ENCODE results near the gene TDRD3.
"Not testable (repeated sequence)": the region's sequence is repeated elsewhere in the genome, so short reads cannot be mapped to it uniquely, and the experiment has no call there.

Gene TDRD3

GRCh38 chr13:60398379-60398891, 1.4 kb downstream of the TDRD3 start:
- in situ Hi-C loops (cut with MboI; ENCODE audit: low sequenced_read_pairs) = no loop called here

GRCh38 chr13:60398907-60399589, 2.0 kb downstream of the TDRD3 start:
- in situ Hi-C loops (cut with MboI; ENCODE audit: low sequenced_read_pairs) = no loop called here

- in situ Hi-C loops (cut with MboI; ENCODE audit: low sequenced_read_pairs) = no loop called here
Measured at GRCh38 chr13:60402022-60402421, 5.0 kb downstream of the TDRD3 start.

GRCh38 chr13:60407095-60407494, 10.1 kb downstream of the TDRD3 start:
- in situ Hi-C loops (cut with MboI; ENCODE audit: low sequenced_read_pairs) = no loop called here

GRCh38 chr13:60407852-60408251, 10.8 kb downstream of the TDRD3 start:
- in situ Hi-C loops (cut with MboI; ENCODE audit: low sequenced_read_pairs) = not testable (repeated sequence)

- in situ Hi-C loops (cut with MboI; ENCODE audit: low sequenced_read_pairs) = not testable (repeated sequence)
Measured at GRCh38 chr13:60409574-60410292, 12.7 kb downstream of the TDRD3 start.

GRCh38 chr13:60410299-60410698, 13.3 kb downstream of the TDRD3 start:
- in situ Hi-C loops (cut with MboI; ENCODE audit: low sequenced_read_pairs) = no loop called here

- in situ Hi-C loops (cut with MboI; ENCODE audit: low sequenced_read_pairs) = no loop called here
Measured at GRCh38 chr13:60411464-60411863, 14.4 kb downstream of the TDRD3 start.

GRCh38 chr13:60411983-60412382, 15.0 kb downstream of the TDRD3 start:
- in situ Hi-C loops (cut with MboI; ENCODE audit: low sequenced_read_pairs) = no loop called here

- in situ Hi-C loops (cut with MboI; ENCODE audit: low sequenced_read_pairs) = no loop called here
Measured at GRCh38 chr13:60412909-60413616, 16.0 kb downstream of the TDRD3 start.

- in situ Hi-C loops (cut with MboI; ENCODE audit: low sequenced_read_pairs) = no loop called here
Measured at GRCh38 chr13:60414177-60414576, 17.2 kb downstream of the TDRD3 start.

- in situ Hi-C loops (cut with MboI; ENCODE audit: low sequenced_read_pairs) = no loop called here
Measured at GRCh38 chr13:60417734-60418133, 20.7 kb downstream of the TDRD3 start.

GRCh38 chr13:60418954-60419353, 21.9 kb downstream of the TDRD3 start:
- in situ Hi-C loops (cut with MboI; ENCODE audit: low sequenced_read_pairs) = no loop called here

GRCh38 chr13:60425332-60425731, 28.3 kb downstream of the TDRD3 start:
- in situ Hi-C loops (cut with MboI; ENCODE audit: low sequenced_read_pairs) = no loop called here

- in situ Hi-C loops (cut with MboI; ENCODE audit: low sequenced_read_pairs) = no loop called here
Measured at GRCh38 chr13:60426075-60426474, 29.1 kb downstream of the TDRD3 start.

- in situ Hi-C loops (cut with MboI; ENCODE audit: low sequenced_read_pairs) = no loop called here
Measured at GRCh38 chr13:60427285-60427684, 30.3 kb downstream of the TDRD3 start.

- in situ Hi-C loops (cut with MboI; ENCODE audit: low sequenced_read_pairs) = no loop called here
Measured at GRCh38 chr13:60431108-60431700, 34.2 kb downstream of the TDRD3 start.

- in situ Hi-C loops (cut with MboI; ENCODE audit: low sequenced_read_pairs) = no loop called here
Measured at GRCh38 chr13:60433505-60433904, 36.5 kb downstream of the TDRD3 start.

GRCh38 chr13:60435762-60436374, 38.8 kb downstream of the TDRD3 start:
- in situ Hi-C loops (cut with MboI; ENCODE audit: low sequenced_read_pairs) = no loop called here

- in situ Hi-C loops (cut with MboI; ENCODE audit: low sequenced_read_pairs) = no loop called here
Measured at GRCh38 chr13:60439201-60439600, 42.2 kb downstream of the TDRD3 start.

- in situ Hi-C loops (cut with MboI; ENCODE audit: low sequenced_read_pairs) = no loop called here
Measured at GRCh38 chr13:60441761-60442160, 44.7 kb downstream of the TDRD3 start.

Data from HL-60/S4 treated with phorbol 12-myristate 13-acetate at 8.2 ng/mL for 4 days and 3 days (cell line).